WTC11 (cell line): ENCODE measurements around the gene ATP1B3.

Experiments
- ATF1 ChIP-seq: sonication (generic); formaldehyde crosslinking; IDR thresholded peaks from 2 replicates; pipeline ENCODE4 v1.8.1; 2023; ENCODE audit warnings: mild to moderate bottlenecking, moderate library complexity, missing genetic modification reagents
- FOXK1 ChIP-seq: sonication (generic); formaldehyde crosslinking; IDR thresholded peaks from 2 replicates; pipeline ENCODE4 v1.8.0; 2022; ENCODE audit warnings: mild to moderate bottlenecking, moderate library complexity, missing genetic modification reagents
- GABPB1 ChIP-seq: sonication (generic); formaldehyde crosslinking; IDR thresholded peaks from 2 replicates; pipeline ENCODE4 v1.8.1; 2023; ENCODE audit warnings: mild to moderate bottlenecking, missing genetic modification reagents
- ZNF263 ChIP-seq: sonication (generic); formaldehyde crosslinking; IDR thresholded peaks from 2 replicates; pipeline ENCODE4 v1.8.1; 2022; ENCODE audit warnings: low read depth, mild to moderate bottlenecking, moderate library complexity, missing genetic modification reagents
- TF ChIP-seq, protein P1 (sequence below): fragments of 200-600 bp; IDR thresholded peaks from 2 replicates; pipeline ENCODE4 v1.8.0; 2022; ENCODE audit warnings: antibody characterized with exemption
- TF ChIP-seq, protein P2 (sequence below): sonication (generic); formaldehyde crosslinking; IDR thresholded peaks from 2 replicates; pipeline ENCODE4 v1.8.1; 2023; ENCODE audit warnings: mild to moderate bottlenecking, missing genetic modification reagents
- TF ChIP-seq, protein P3 (sequence below): sonication (generic); formaldehyde crosslinking; IDR thresholded peaks from 2 replicates; pipeline ENCODE4 v1.8.1; 2023; ENCODE audit warnings: mild to moderate bottlenecking, missing genetic modification reagents, moderate library complexity
- TF ChIP-seq, protein P4 (sequence below): sonication (generic); formaldehyde crosslinking; IDR thresholded peaks from 2 replicates; pipeline ENCODE4 v1.8.0; 2022; ENCODE audit warnings: missing genetic modification reagents

DNA sequence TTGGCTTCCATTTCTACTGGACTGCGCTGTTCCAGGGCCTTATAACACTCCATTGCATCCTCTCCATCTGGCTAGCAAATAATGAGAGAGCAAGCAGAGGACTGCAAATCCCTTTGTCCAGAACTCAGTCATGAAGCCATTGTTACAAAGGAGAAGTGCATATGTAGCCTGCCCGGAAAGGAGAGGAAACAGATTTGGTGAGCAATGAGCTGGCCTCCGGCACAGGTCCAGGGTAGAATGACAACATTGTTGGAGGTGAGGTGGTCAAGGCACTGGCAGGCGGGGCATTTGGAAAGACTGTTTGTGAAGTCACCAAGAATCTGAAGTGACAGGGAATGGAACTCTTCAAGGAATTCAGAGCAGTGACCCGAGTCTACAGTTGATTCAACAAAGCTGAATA, 25.0 kb upstream of the ATP1B3 start:
- no peak for TF ChIP-seq FOXK1
- TF ChIP-seq, protein P1, sequence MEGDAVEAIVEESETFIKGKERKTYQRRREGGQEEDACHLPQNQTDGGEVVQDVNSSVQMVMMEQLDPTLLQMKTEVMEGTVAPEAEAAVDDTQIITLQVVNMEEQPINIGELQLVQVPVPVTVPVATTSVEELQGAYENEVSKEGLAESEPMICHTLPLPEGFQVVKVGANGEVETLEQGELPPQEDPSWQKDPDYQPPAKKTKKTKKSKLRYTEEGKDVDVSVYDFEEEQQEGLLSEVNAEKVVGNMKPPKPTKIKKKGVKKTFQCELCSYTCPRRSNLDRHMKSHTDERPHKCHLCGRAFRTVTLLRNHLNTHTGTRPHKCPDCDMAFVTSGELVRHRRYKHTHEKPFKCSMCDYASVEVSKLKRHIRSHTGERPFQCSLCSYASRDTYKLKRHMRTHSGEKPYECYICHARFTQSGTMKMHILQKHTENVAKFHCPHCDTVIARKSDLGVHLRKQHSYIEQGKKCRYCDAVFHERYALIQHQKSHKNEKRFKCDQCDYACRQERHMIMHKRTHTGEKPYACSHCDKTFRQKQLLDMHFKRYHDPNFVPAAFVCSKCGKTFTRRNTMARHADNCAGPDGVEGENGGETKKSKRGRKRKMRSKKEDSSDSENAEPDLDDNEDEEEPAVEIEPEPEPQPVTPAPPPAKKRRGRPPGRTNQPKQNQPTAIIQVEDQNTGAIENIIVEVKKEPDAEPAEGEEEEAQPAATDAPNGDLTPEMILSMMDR: no peak
- no peak for TF ChIP-seq GABPB1 (CRISPR knock-in tag)
- TF ChIP-seq, protein P2, sequence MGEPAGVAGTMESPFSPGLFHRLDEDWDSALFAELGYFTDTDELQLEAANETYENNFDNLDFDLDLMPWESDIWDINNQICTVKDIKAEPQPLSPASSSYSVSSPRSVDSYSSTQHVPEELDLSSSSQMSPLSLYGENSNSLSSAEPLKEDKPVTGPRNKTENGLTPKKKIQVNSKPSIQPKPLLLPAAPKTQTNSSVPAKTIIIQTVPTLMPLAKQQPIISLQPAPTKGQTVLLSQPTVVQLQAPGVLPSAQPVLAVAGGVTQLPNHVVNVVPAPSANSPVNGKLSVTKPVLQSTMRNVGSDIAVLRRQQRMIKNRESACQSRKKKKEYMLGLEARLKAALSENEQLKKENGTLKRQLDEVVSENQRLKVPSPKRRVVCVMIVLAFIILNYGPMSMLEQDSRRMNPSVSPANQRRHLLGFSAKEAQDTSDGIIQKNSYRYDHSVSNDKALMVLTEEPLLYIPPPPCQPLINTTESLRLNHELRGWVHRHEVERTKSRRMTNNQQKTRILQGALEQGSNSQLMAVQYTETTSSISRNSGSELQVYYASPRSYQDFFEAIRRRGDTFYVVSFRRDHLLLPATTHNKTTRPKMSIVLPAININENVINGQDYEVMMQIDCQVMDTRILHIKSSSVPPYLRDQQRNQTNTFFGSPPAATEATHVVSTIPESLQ (CRISPR knock-in tag): no peak
- TF ChIP-seq, protein P3, sequence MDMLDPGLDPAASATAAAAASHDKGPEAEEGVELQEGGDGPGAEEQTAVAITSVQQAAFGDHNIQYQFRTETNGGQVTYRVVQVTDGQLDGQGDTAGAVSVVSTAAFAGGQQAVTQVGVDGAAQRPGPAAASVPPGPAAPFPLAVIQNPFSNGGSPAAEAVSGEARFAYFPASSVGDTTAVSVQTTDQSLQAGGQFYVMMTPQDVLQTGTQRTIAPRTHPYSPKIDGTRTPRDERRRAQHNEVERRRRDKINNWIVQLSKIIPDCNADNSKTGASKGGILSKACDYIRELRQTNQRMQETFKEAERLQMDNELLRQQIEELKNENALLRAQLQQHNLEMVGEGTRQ (CRISPR knock-in tag): no peak
- no peak for TF ChIP-seq ATF1 (CRISPR knock-in tag)
- TF ChIP-seq, protein P4, sequence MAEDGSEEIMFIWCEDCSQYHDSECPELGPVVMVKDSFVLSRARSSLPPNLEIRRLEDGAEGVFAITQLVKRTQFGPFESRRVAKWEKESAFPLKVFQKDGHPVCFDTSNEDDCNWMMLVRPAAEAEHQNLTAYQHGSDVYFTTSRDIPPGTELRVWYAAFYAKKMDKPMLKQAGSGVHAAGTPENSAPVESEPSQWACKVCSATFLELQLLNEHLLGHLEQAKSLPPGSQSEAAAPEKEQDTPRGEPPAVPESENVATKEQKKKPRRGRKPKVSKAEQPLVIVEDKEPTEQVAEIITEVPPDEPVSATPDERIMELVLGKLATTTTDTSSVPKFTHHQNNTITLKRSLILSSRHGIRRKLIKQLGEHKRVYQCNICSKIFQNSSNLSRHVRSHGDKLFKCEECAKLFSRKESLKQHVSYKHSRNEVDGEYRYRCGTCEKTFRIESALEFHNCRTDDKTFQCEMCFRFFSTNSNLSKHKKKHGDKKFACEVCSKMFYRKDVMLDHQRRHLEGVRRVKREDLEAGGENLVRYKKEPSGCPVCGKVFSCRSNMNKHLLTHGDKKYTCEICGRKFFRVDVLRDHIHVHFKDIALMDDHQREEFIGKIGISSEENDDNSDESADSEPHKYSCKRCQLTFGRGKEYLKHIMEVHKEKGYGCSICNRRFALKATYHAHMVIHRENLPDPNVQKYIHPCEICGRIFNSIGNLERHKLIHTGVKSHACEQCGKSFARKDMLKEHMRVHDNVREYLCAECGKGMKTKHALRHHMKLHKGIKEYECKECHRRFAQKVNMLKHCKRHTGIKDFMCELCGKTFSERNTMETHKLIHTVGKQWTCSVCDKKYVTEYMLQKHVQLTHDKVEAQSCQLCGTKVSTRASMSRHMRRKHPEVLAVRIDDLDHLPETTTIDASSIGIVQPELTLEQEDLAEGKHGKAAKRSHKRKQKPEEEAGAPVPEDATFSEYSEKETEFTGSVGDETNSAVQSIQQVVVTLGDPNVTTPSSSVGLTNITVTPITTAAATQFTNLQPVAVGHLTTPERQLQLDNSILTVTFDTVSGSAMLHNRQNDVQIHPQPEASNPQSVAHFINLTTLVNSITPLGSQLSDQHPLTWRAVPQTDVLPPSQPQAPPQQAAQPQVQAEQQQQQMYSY (CRISPR knock-in tag): no peak
- TF ChIP-seq ZNF263: no peak
